Measurements from ENCODE around the gene MCTP2. TPM values are rescaled to one million over a fixed set of nuclear protein-coding genes. Genes with fewer than 3 reads are reported as not detected.

MCTP2 gene
- polyA plus RNA-seq, 1 experiment, result 9.5 TPM

GRCh38 chr15:94331731-94332130, 100.4 kb downstream of the MCTP2 start:
- CTCF ChIA-PET, result interaction anchor here (0.8 to 4.9 kb wide), 3 partner anchors 7 to 168 kb away, joined by 3 to 44 read pairs (median 29); no protein-coding TSS in a partner anchor
- POLR2A ChIA-PET, result no interaction called here
- DNase-seq (ENCODE audit: low read depth), result no peak

GRCh38 chr15:94335616-94336015, 104.3 kb downstream of the MCTP2 start:
- no peaks in the 10 kb centered on the region for H3K36me3 ChIP-seq (ENCODE audit: control insufficient read depth, insufficient read depth, low read length)
- POLR2A ChIA-PET, result no interaction called here
- DNase-seq (ENCODE audit: low read depth), result no peak
- no peak for TF ChIP-seq CTCF (IDR thresholded peaks at IDR 0.05; ENCODE audit: insufficient read depth, low read depth, low read length)
- no peaks in the 10 kb centered on the region for H3K27me3 ChIP-seq (ENCODE audit: control insufficient read depth, insufficient read depth, low read length)
- CTCF ChIA-PET, result interaction anchor here (0.6 to 4.9 kb wide), 3 partner anchors 11 to 171 kb away, joined by 3 to 44 read pairs (median 11); no protein-coding TSS in a partner anchor
- no peak overlapping the region for H3K4me3 ChIP-seq (ENCODE audit: low read depth, low read length)

More at GRCh38 chr15:94331731-94332130, 100.4 kb downstream of the MCTP2 start:
- Histone ChIP-seq H3K27me3 (ENCODE audit: control insufficient read depth, insufficient read depth, low read length) (no peaks in the 10 kb centered on the region), H3K4me3 (ENCODE audit: low read depth, low read length) (no peak overlapping the region), H3K36me3 (ENCODE audit: control insufficient read depth, insufficient read depth, low read length) (no peaks in the 10 kb centered on the region)
- TF ChIP-seq CTCF (IDR thresholded peaks at IDR 0.05; ENCODE audit: insufficient read depth, low read depth, low read length), result no peak

GRCh38 chr15:94336817-94337467, 105.6 kb downstream of the MCTP2 start:
- DNase-seq (ENCODE audit: low read depth), result no peak
- no peak for TF ChIP-seq CTCF (IDR thresholded peaks at IDR 0.05; ENCODE audit: insufficient read depth, low read depth, low read length)
- POLR2A ChIA-PET, result no interaction called here
- Histone ChIP-seq H3K27me3 (ENCODE audit: control insufficient read depth, insufficient read depth, low read length) (no peaks in the 10 kb centered on the region), H3K36me3 (ENCODE audit: control insufficient read depth, insufficient read depth, low read length) (no peaks in the 10 kb centered on the region), H3K4me3 (ENCODE audit: low read depth, low read length) (no peak overlapping the region)
- CTCF ChIA-PET, result interaction anchor here (1.3 to 1.9 kb wide), 2 partner anchors 10 to 12 kb away, joined by 3 to 6 read pairs; no protein-coding TSS in a partner anchor

GRCh38 chr15:94338243-94338846, 107.0 kb downstream of the MCTP2 start:
- POLR2A ChIA-PET, result no interaction called here
- Histone ChIP-seq H3K27me3 (ENCODE audit: control insufficient read depth, insufficient read depth, low read length) (no peaks in the 10 kb centered on the region), H3K36me3 (ENCODE audit: control insufficient read depth, insufficient read depth, low read length) (no peaks in the 10 kb centered on the region), H3K4me3 (ENCODE audit: low read depth, low read length) (no peak overlapping the region)
- CTCF ChIA-PET, result interaction anchor here (1.9 to 2.3 kb wide), 2 partner anchors 11 to 15 kb away, joined by 6 to 7 read pairs; no protein-coding TSS in a partner anchor
- TF ChIP-seq CTCF (IDR thresholded peaks at IDR 0.05; ENCODE audit: insufficient read depth, low read depth, low read length), result no peak
- DNase-seq (ENCODE audit: low read depth), result no peak

GRCh38 chr15:94346282-94346681, 114.9 kb downstream of the MCTP2 start:
- TF ChIP-seq CTCF (IDR thresholded peaks at IDR 0.05; ENCODE audit: insufficient read depth, low read depth, low read length), result no peak
- ChIA-PET POLR2A (no interaction called here), CTCF (interaction anchor here (0.9 kb wide), 1 partner anchor 93 kb away, joined by 3 read pairs; no protein-coding TSS in a partner anchor)
- H3K36me3 ChIP-seq (ENCODE audit: control insufficient read depth, insufficient read depth, low read length), result no peaks in the 10 kb centered on the region; the same call in 1 of the 2 replicates
- no peaks in the 10 kb centered on the region for H3K27me3 ChIP-seq (ENCODE audit: control insufficient read depth, insufficient read depth, low read length)
- DNase-seq (ENCODE audit: low read depth), result no peak
- no peak overlapping the region for H3K4me3 ChIP-seq (ENCODE audit: low read depth, low read length)

Data from BJ (cell line).